Endothelial cell (in vitro differentiated cells): Measurements from ENCODE around the gene DSCAML1. TPM values are rescaled to one million over a fixed set of nuclear protein-coding genes. Genes with fewer than 3 reads are reported as not detected.

Experiments used
- DNase-seq: peaks from one replicate; pipeline ENCODE4 v3.0.0; 2021; ENCODE audit warnings: low spot score
- H3K27ac Mint-ChIP-seq: one replicate; pipeline ENCODE4 v1.8.0; 2021; ENCODE audit warnings: mixed read lengths, inconsistent platforms; ENCODE audit not compliant: unreplicated experiment
- H3K27me3 Mint-ChIP-seq: one replicate; pipeline ENCODE4 v1.8.0; 2021; ENCODE audit warnings: mild to moderate bottlenecking, moderate library complexity, mixed read lengths, inconsistent platforms; ENCODE audit not compliant: unreplicated experiment
- H3K36me3 Mint-ChIP-seq: one replicate; pipeline ENCODE4 v1.8.0; 2021; ENCODE audit warnings: mild to moderate bottlenecking, low read depth, mixed read lengths, inconsistent platforms; ENCODE audit not compliant: unreplicated experiment
- H3K4me1 Mint-ChIP-seq: one replicate; pipeline ENCODE4 v1.8.0; 2021; ENCODE audit warnings: mild to moderate bottlenecking, mixed read lengths, inconsistent platforms; ENCODE audit not compliant: unreplicated experiment
- H3K4me3 Mint-ChIP-seq: one replicate; pipeline ENCODE4 v1.8.0; 2021; ENCODE audit warnings: mild to moderate bottlenecking, mixed read lengths, inconsistent platforms; ENCODE audit not compliant: unreplicated experiment
- H3K9me3 Mint-ChIP-seq: one replicate; pipeline ENCODE4 v1.8.0; 2021; ENCODE audit warnings: mixed read lengths, inconsistent platforms; ENCODE audit not compliant: unreplicated experiment
- CTCF ChIP-seq: fragments of 200-600 bp; sonication (generic); IDR thresholded peaks from one replicate; pipeline ENCODE4 v1.5.0; 2021; ENCODE audit warnings: antibody characterized with exemption; ENCODE audit not compliant: unreplicated experiment
- total RNA-seq: library from RNA; stranded (reverse); fragmentation: NEBNext Ultra II Directional; extraction: Animal tissue kit (Norgen Biotek cat#: 25700); gene quantifications from one replicate; pipeline ENCODE4 v1.2.1, GENCODE V29; 2021; ENCODE audit not compliant: unreplicated experiment

Gene DSCAML1
- total RNA-seq, 1 donor from 2014 or later: 3.8 TPM

GRCh38 chr11:117498791-117499190 is 298.2 kb downstream of the DSCAML1 start:
- peaks cover 11% of the 10 kb centered on the region for H3K4me1 Mint-ChIP-seq
- peaks cover 8% of the 10 kb centered on the region for H3K27me3 Mint-ChIP-seq
- H3K9me3 Mint-ChIP-seq: no peaks in the 10 kb centered on the region
- H3K36me3 Mint-ChIP-seq: no peaks in the 10 kb centered on the region
- H3K4me3 Mint-ChIP-seq: no peak overlapping the region
- no peak overlapping the region for H3K27ac Mint-ChIP-seq
- no peak for TF ChIP-seq CTCF
- no peak for DNase-seq

- no peak overlapping the region for H3K4me3 Mint-ChIP-seq
- TF ChIP-seq CTCF: no peak
- H3K4me1 Mint-ChIP-seq: peaks cover 11% of the 10 kb centered on the region
- H3K27ac Mint-ChIP-seq: no peak overlapping the region
- no peak for DNase-seq
- no peaks in the 10 kb centered on the region for H3K9me3 Mint-ChIP-seq
- peaks cover 8% of the 10 kb centered on the region for H3K27me3 Mint-ChIP-seq
- H3K36me3 Mint-ChIP-seq: no peaks in the 10 kb centered on the region
Measured at GRCh38 chr11:117497206-117497951, 299.6 kb downstream of the DSCAML1 start.

GRCh38 chr11:117495357-117495756 is 301.7 kb downstream of the DSCAML1 start:
- H3K27ac Mint-ChIP-seq: no peak overlapping the region
- H3K4me1 Mint-ChIP-seq: peaks cover 18% of the 10 kb centered on the region
- H3K27me3 Mint-ChIP-seq: peaks cover 5% of the 10 kb centered on the region
- no peak for TF ChIP-seq CTCF
- DNase-seq: no peak
- H3K36me3 Mint-ChIP-seq: no peaks in the 10 kb centered on the region
- no peaks in the 10 kb centered on the region for H3K9me3 Mint-ChIP-seq
- no peak overlapping the region for H3K4me3 Mint-ChIP-seq

- H3K4me3 Mint-ChIP-seq: no peak overlapping the region
- DNase-seq: peak; percentile 47
- no peaks in the 10 kb centered on the region for H3K9me3 Mint-ChIP-seq
- TF ChIP-seq CTCF: no peak
- no peak overlapping the region for H3K27ac Mint-ChIP-seq
- H3K4me1 Mint-ChIP-seq: peaks cover 26% of the 10 kb centered on the region
- H3K27me3 Mint-ChIP-seq: peaks cover 5% of the 10 kb centered on the region
- H3K36me3 Mint-ChIP-seq: no peaks in the 10 kb centered on the region
Measured at GRCh38 chr11:117492578-117493251, 304.3 kb downstream of the DSCAML1 start.

GRCh38 chr11:117490911-117491310 is 306.1 kb downstream of the DSCAML1 start:
- Mint-ChIP-seq H3K27me3 (peaks cover 7% of the 10 kb centered on the region), H3K4me1 (peaks cover 23% of the 10 kb centered on the region), H3K4me3 (no peak overlapping the region), H3K27ac (peak overlapping the region; percentile 6), H3K9me3 (no peaks in the 10 kb centered on the region), H3K36me3 (no peaks in the 10 kb centered on the region)
- DNase-seq: no peak
- no peak for TF ChIP-seq CTCF
